GM13976 (cell line): ENCODE data around the gene ESPNL.
"Not testable (repeated sequence)": the region's sequence is repeated elsewhere in the genome, so short reads cannot be mapped to it uniquely, and the experiment has no call there.

Experiments
- DNase-seq: peaks from one replicate; pipeline ENCODE4 v3.0.0; 2012; ENCODE audit warnings: low spot score
- in situ Hi-C: fragments of 300-500 bp; cut with MboI; formaldehyde crosslinking; loops from one replicate; pipeline ENCODE4 v1.12.0; 2022; ENCODE audit warnings: low sequenced_read_pairs, mixed read lengths, inconsistent platforms; ENCODE audit not compliant: unreplicated experiment
- TF ChIP-seq, protein P1 (sequence below): IDR thresholded peaks from 2 replicates; pipeline ENCODE4 v1.5.1; 2012; ENCODE audit warnings: borderline replicate concordance, mild to moderate bottlenecking; ENCODE audit not compliant: insufficient read depth; ENCODE audit errors: extremely low read depth, missing control alignments, control extremely low read depth

Gene ESPNL

GRCh38 chr2:238066218-238066617, 33.9 kb upstream of the ESPNL start:
- no peak for DNase-seq
- in situ Hi-C loops = no loop called here
- TF ChIP-seq, protein P1, sequence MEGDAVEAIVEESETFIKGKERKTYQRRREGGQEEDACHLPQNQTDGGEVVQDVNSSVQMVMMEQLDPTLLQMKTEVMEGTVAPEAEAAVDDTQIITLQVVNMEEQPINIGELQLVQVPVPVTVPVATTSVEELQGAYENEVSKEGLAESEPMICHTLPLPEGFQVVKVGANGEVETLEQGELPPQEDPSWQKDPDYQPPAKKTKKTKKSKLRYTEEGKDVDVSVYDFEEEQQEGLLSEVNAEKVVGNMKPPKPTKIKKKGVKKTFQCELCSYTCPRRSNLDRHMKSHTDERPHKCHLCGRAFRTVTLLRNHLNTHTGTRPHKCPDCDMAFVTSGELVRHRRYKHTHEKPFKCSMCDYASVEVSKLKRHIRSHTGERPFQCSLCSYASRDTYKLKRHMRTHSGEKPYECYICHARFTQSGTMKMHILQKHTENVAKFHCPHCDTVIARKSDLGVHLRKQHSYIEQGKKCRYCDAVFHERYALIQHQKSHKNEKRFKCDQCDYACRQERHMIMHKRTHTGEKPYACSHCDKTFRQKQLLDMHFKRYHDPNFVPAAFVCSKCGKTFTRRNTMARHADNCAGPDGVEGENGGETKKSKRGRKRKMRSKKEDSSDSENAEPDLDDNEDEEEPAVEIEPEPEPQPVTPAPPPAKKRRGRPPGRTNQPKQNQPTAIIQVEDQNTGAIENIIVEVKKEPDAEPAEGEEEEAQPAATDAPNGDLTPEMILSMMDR = no peak

- DNase-seq, in situ Hi-C loops: not testable (repeated sequence)
These were observed 33.4 kb upstream of the ESPNL start for GRCh38 chr2:238066718-238067117.

DNA sequence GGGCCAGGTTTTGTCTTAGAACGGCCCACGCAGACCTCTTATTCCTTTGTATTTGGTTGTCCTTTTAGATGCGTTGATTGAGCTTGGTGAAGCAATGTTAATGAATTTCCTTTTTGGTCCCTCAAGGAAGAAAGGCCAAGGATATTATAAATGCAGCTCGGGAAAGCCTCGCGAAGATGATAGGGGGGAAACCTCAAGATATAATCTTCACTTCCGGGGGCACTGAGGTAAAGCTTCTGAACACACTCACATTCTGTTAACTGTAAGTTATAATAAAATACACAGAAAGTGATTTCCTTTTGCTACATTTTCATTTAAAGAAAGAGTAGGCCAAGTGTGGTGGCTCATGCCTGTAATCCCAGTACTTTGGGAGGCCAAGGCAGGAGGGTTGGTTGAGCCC, 32.2 kb upstream of the ESPNL start:
- TF ChIP-seq, protein P1 = no peak
- in situ Hi-C loops = no loop called here
- DNase-seq = no peak

- in situ Hi-C loops = no loop called here
- TF ChIP-seq, protein P1 = no peak
- no peak for DNase-seq
These were observed 31.0 kb upstream of the ESPNL start for GRCh38 chr2:238069021-238069709.

DNA sequence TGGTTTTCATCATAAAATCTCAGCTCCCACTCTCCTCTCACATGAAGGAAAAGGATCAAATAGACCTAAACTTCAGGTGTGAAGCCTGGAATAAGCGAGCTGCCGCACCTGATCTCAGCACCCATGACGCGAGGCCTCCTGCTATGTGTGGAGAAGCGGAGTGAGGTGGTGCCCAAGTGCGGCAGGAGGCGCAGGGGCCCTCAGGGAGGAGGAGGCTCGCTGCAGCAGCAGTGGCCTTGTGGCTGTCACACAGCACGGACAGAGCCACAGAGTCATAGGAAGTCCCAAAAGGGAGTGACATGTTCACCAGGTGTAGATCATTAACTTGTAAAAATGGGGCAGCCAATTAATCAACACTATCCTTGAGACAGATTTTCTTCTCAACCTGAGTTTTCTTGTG, 30.3 kb upstream of the ESPNL start:
- in situ Hi-C loops = no loop called here
- TF ChIP-seq, protein P1 = no peak
- no peak for DNase-seq

- in situ Hi-C loops = no loop called here
- TF ChIP-seq, protein P1 = no peak
- DNase-seq = no peak
These were observed 24.7 kb upstream of the ESPNL start for GRCh38 chr2:238075397-238075796.

- no peak for DNase-seq
- in situ Hi-C loops = no loop called here
- TF ChIP-seq, protein P1 = no peak
These were observed 22.8 kb upstream of the ESPNL start for GRCh38 chr2:238077292-238077691.
